ENCODE measurements around the gene TBC1D1.
"Not testable (repeated sequence)": the region's sequence is repeated elsewhere in the genome, so short reads cannot be mapped to it uniquely, and the experiment has no call there.

Gene TBC1D1

DNA sequence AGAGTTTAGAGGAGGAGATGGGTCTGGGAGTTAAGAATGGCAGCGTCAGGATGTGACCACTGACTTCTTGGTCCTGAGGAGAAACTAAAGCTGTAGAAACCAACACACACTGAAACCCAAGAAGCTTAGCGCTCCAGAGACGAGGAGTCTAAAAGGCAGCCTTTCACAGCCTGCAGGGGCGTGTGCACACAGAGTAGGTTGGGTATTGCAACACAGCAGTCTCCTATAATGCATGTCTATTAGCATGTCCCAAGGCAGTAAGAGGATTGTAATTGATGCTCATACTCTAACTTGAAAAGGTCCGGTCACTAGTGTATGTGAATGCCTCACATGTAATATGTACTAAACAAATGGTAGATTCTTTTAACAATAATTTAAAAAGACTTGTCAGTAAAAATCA is 126.7 kb downstream of the TBC1D1 start:
- Histone ChIP-seq H3K36me3 (ENCODE audit: control insufficient read depth, insufficient read depth, low read length) (peaks cover 4% of the 10 kb centered on the region), H3K27me3 (replicated peaks; ENCODE audit: control insufficient read depth, insufficient read depth, low read length) (no peaks in the 10 kb centered on the region), H3K4me3 (replicated peaks; ENCODE audit: low read depth, low read length) (no peak overlapping the region)
- no peak for DNase-seq (ENCODE audit: extremely low read depth, insufficient read length)
- TF ChIP-seq, protein P1, sequence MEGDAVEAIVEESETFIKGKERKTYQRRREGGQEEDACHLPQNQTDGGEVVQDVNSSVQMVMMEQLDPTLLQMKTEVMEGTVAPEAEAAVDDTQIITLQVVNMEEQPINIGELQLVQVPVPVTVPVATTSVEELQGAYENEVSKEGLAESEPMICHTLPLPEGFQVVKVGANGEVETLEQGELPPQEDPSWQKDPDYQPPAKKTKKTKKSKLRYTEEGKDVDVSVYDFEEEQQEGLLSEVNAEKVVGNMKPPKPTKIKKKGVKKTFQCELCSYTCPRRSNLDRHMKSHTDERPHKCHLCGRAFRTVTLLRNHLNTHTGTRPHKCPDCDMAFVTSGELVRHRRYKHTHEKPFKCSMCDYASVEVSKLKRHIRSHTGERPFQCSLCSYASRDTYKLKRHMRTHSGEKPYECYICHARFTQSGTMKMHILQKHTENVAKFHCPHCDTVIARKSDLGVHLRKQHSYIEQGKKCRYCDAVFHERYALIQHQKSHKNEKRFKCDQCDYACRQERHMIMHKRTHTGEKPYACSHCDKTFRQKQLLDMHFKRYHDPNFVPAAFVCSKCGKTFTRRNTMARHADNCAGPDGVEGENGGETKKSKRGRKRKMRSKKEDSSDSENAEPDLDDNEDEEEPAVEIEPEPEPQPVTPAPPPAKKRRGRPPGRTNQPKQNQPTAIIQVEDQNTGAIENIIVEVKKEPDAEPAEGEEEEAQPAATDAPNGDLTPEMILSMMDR (IDR thresholded peaks at IDR 0.05; ENCODE audit: insufficient read depth, low read length, poor library complexity, severe bottlenecking): no peak

DNA sequence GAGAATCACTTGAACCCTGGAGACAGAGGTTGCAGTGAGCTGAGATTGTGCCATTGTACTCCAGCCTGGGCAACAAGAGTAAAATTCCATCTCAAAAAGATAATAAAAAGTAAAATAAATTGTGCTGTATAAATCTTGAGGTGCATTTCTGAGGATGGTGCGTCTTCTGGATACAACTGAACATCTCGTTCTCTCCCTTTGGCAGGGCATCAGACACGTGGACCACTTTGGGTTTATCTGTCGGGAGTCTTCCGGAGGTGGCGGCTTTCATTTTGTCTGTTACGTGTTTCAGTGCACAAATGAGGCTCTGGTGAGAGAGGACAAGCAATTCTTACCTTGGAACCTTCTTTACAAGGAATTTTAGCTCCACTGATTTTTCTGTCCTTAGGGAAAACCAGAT is 129.5 kb downstream of the TBC1D1 start:
- Histone ChIP-seq H3K36me3 (ENCODE audit: control insufficient read depth, insufficient read depth, low read length) (peaks cover 7% of the 10 kb centered on the region), H3K4me3 (replicated peaks; ENCODE audit: low read depth, low read length) (no peak overlapping the region), H3K27me3 (replicated peaks; ENCODE audit: control insufficient read depth, insufficient read depth, low read length) (no peaks in the 10 kb centered on the region)
- DNase-seq (ENCODE audit: extremely low read depth, insufficient read length): no peak
- TF ChIP-seq, protein P1 (IDR thresholded peaks at IDR 0.05; ENCODE audit: insufficient read depth, low read length, poor library complexity, severe bottlenecking): no peak

DNA sequence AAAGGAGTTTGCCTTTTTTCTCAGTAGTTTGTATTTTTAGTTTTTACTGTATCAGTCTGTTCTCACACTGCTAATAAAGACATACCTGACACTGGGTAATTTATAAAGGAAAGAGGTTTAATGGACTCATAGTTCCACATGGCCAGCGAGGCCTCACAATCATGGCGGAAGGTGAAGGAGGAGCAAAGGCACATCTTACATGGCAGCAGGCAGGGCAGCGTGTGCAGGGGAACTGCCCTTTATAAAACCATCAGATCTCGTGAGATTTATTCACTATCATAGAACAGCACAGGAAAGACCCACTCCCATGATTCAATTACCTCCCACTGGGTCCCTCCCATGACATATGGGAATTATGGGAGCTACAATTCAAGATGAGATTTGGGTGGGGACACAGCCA is 130.1 kb downstream of the TBC1D1 start:
- not testable (repeated sequence) for H3K36me3 ChIP-seq (ENCODE audit: control insufficient read depth, insufficient read depth, low read length)

DNA sequence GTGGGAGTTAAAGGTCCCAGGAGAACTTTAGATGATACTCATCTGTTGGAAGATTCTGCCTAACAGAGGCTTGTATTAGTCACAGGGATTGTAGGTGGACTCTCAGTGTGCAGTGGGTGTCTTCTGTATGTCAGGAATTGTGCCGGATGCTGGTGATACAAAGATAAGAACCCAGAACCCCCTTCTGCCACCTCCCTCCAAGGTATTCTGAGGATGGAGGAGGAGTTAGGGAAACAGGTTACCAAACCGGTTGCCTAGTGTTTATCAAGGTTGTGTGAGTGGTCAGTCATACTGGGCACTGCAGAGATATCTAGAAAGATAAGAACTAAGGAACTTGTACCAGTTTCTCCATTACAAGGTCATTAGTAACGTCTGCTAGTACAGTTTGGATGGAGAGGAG is 130.9 kb downstream of the TBC1D1 start:
- TF ChIP-seq, protein P1 (IDR thresholded peaks at IDR 0.05; ENCODE audit: insufficient read depth, low read length, poor library complexity, severe bottlenecking): no peak
- no peak overlapping the region for H3K4me3 ChIP-seq (replicated peaks; ENCODE audit: low read depth, low read length)
- H3K36me3 ChIP-seq (ENCODE audit: control insufficient read depth, insufficient read depth, low read length): peaks cover 9% of the 10 kb centered on the region
- no peaks in the 10 kb centered on the region for H3K27me3 ChIP-seq (replicated peaks; ENCODE audit: control insufficient read depth, insufficient read depth, low read length)
- DNase-seq (ENCODE audit: extremely low read depth, insufficient read length): no peak

More for the DNA sequence above, 130.1 kb downstream of the TBC1D1 start:
- H3K4me3 ChIP-seq (replicated peaks; ENCODE audit: low read depth, low read length); DNase-seq (ENCODE audit: extremely low read depth, insufficient read length); H3K27me3 ChIP-seq (replicated peaks; ENCODE audit: control insufficient read depth, insufficient read depth, low read length): not testable (repeated sequence)

DNA sequence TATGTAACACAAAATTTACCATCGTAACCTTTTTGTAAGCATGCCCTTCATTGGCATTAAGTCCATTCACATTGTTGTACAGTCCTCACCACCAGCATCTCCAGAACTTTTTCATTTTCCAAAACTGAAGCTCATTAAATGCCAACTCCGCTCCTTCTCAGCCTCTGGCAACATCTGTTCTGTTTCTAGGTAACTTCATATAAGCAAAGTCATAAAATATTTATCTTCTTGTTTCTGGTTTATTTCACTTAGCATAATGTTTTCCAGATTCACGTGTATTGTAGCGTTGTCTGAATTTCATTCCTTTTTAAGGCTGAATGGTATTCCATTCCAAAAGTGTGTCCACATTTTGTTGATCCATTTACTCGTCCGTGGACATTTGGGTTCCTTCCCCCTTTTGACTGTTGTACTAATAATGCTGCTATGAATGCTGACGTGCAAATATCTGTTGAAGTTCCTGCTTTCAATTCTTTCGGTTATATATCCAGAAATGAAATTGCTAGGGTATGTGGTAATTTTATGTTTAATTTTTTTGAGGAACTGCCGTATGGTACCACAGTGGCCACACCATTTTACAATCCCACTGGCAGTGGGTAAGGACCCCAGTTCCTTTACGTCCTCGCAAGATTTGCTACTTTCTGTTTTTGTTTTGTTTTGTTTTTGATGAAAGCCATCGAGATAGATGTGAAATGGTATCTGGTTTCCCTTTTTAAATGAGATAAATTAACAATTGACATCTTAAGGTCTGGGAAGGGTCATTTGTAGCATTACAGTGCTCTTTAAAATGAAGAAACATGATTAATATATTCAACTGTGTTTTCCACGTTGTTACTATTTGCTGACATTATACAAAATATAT is 132.7 kb downstream of the TBC1D1 start:
- TF ChIP-seq, protein P1 (IDR thresholded peaks at IDR 0.05; ENCODE audit: insufficient read depth, low read length, poor library complexity, severe bottlenecking): no peak
- H3K36me3 ChIP-seq (ENCODE audit: control insufficient read depth, insufficient read depth, low read length): peaks cover 10% of the 10 kb centered on the region
- DNase-seq (ENCODE audit: extremely low read depth, insufficient read length): no peak
- no peak overlapping the region for H3K4me3 ChIP-seq (replicated peaks; ENCODE audit: low read depth, low read length)
- H3K27me3 ChIP-seq (replicated peaks; ENCODE audit: control insufficient read depth, insufficient read depth, low read length): no peaks in the 10 kb centered on the region

DNA sequence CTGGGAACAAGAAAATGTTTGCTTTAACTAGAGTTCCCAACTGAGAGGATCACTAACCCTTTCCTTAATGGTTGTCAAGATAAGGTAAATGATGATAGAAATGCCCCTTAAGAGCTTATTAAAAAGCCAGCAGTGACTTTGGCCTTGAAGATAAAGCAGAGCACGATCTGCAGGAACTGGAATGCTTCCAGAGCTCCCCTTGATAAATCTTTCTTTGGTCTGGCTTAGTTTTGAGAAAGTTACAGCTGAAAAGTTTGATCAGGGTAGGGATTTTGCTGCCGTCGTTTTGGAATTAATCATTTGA is 133.3 kb downstream of the TBC1D1 start:
- Histone ChIP-seq H3K27me3 (replicated peaks; ENCODE audit: control insufficient read depth, insufficient read depth, low read length) (no peaks in the 10 kb centered on the region), H3K36me3 (ENCODE audit: control insufficient read depth, insufficient read depth, low read length) (peaks cover 10% of the 10 kb centered on the region), H3K4me3 (replicated peaks; ENCODE audit: low read depth, low read length) (no peak overlapping the region)
- no peak for DNase-seq (ENCODE audit: extremely low read depth, insufficient read length)
- TF ChIP-seq, protein P1 (IDR thresholded peaks at IDR 0.05; ENCODE audit: insufficient read depth, low read length, poor library complexity, severe bottlenecking): no peak
